ENCODE results near the gene SHROOM3.

DNA sequence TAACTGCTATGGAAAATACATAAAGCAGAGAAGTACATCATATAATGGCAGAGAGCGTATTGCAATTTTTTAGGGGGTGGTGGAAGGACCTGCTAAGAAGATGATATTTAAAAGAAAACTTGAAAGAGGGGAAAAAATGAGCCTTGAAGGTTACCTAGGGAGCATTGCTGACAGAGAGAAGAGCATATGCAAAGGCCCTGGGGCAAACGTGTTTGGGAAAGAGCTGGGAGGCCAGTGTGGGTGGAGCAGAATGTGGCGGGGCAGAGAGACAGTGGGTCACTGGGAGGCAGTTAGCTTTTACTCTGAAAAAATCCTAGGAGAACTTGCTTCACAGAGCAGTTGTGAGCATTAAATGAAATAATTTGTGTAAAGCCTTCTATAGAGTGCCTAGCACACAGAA is 157.0 kb downstream of the SHROOM3 start:
- TF ChIP-seq EP300 (IDR thresholded peaks at IDR 0.05) (no peak), POLR2A (IDR thresholded peaks at IDR 0.05; ENCODE audit: low read depth) (no peak), POLR2AphosphoS5 (IDR thresholded peaks at IDR 0.05) (no peak)
- TF ChIP-seq, protein P1, sequence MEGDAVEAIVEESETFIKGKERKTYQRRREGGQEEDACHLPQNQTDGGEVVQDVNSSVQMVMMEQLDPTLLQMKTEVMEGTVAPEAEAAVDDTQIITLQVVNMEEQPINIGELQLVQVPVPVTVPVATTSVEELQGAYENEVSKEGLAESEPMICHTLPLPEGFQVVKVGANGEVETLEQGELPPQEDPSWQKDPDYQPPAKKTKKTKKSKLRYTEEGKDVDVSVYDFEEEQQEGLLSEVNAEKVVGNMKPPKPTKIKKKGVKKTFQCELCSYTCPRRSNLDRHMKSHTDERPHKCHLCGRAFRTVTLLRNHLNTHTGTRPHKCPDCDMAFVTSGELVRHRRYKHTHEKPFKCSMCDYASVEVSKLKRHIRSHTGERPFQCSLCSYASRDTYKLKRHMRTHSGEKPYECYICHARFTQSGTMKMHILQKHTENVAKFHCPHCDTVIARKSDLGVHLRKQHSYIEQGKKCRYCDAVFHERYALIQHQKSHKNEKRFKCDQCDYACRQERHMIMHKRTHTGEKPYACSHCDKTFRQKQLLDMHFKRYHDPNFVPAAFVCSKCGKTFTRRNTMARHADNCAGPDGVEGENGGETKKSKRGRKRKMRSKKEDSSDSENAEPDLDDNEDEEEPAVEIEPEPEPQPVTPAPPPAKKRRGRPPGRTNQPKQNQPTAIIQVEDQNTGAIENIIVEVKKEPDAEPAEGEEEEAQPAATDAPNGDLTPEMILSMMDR (IDR thresholded peaks at IDR 0.05): no peak

All from esophagus muscularis mucosa (tissue), 4 donors.